WTC11 (cell line): ENCODE data around the gene PAM16. TPM values are rescaled to one million over a fixed set of nuclear protein-coding genes. Genes with fewer than 3 reads are reported as not detected.

Source experiments
- ATAC-seq: fragments of 200-7000 bp; cut with Tn5 transposase; 2 replicates; pipeline ENCODE4 v1.10.0; 2021; ENCODE audit warnings: mild to moderate bottlenecking, moderate library complexity
- CTCF ChIA-PET: fragments of 300-600 bp; sonication (Branson Sonifier 250); formaldehyde crosslinking; loops from one replicate; lab custom pipeline; 2021; ENCODE audit warnings: antibody characterized with exemption; lab: Charles Lee
- POLR2A ChIA-PET: fragments of 350-600 bp; sonication (Branson Sonifier 250); formaldehyde crosslinking; loops from one replicate; lab custom pipeline; 2021; ENCODE audit warnings: antibody characterized with exemption; lab: Charles Lee
- DNase-seq: peaks from one replicate; pipeline ENCODE4 v3.0.0; 2021; ENCODE audit warnings: low spot score
- H3K27ac Mint-ChIP-seq: 2 replicates; pipeline ENCODE4 v1.8.0; 2021; ENCODE audit warnings: mixed read lengths
- H3K27me3 Mint-ChIP-seq: 2 replicates; pipeline ENCODE4 v1.8.0; 2021; ENCODE audit warnings: low read depth, mild to moderate bottlenecking, moderate library complexity, mixed read lengths
- H3K36me3 Mint-ChIP-seq: 2 replicates; pipeline ENCODE4 v1.8.0; 2021; ENCODE audit warnings: mixed read lengths
- H3K4me1 Mint-ChIP-seq: 2 replicates; pipeline ENCODE4 v1.8.0; 2022; ENCODE audit warnings: mixed read lengths
- H3K4me3 Mint-ChIP-seq: 2 replicates; pipeline ENCODE4 v1.8.0; 2021; ENCODE audit warnings: mild to moderate bottlenecking, moderate library complexity, mixed read lengths
- H3K9me3 Mint-ChIP-seq: 2 replicates; pipeline ENCODE4 v1.8.0; 2021; ENCODE audit warnings: mixed read lengths
- ARID4B ChIP-seq: sonication (generic); formaldehyde crosslinking; IDR thresholded peaks from 2 replicates; pipeline ENCODE4 v1.8.0; 2023; ENCODE audit warnings: missing genetic modification reagents, mild to moderate bottlenecking, borderline replicate concordance
- ATF1 ChIP-seq: sonication (generic); formaldehyde crosslinking; IDR thresholded peaks from 2 replicates; pipeline ENCODE4 v1.8.1; 2023; ENCODE audit warnings: mild to moderate bottlenecking, moderate library complexity, missing genetic modification reagents
- CBFB ChIP-seq: sonication (generic); formaldehyde crosslinking; IDR thresholded peaks from 2 replicates; pipeline ENCODE4 v1.8.1; 2022; ENCODE audit warnings: mild to moderate bottlenecking, low read depth, missing genetic modification reagents
- ELF4 ChIP-seq: sonication (generic); formaldehyde crosslinking; IDR thresholded peaks from 2 replicates; pipeline ENCODE4 v1.8.1; 2022; ENCODE audit warnings: low read depth, mild to moderate bottlenecking, moderate library complexity, missing genetic modification reagents
- ETV6 ChIP-seq: sonication (generic); formaldehyde crosslinking; IDR thresholded peaks from 2 replicates; pipeline ENCODE4 v1.8.1; 2022; ENCODE audit warnings: mild to moderate bottlenecking, missing genetic modification reagents
- FOXP1 ChIP-seq: sonication (generic); formaldehyde crosslinking; IDR thresholded peaks from 2 replicates; pipeline ENCODE4 v1.8.0; 2022; ENCODE audit warnings: missing genetic modification reagents, mild to moderate bottlenecking, moderate library complexity, borderline replicate concordance
- GRHL2 ChIP-seq: fragments of 250-450 bp; sonication (Bioruptor Pico); IDR thresholded peaks from 2 replicates; pipeline ENCODE4 v1.8.0; 2022; ENCODE audit warnings: mild to moderate bottlenecking, moderate library complexity; ENCODE audit not compliant: insufficient replicate concordance, severe bottlenecking
- NFATC4 ChIP-seq: fragments of 250-450 bp; sonication (Bioruptor Pico); IDR thresholded peaks from 2 replicates; pipeline ENCODE4 v1.9.0; 2021; ENCODE audit warnings: mild to moderate bottlenecking
- NFYB ChIP-seq: sonication (generic); formaldehyde crosslinking; conservative IDR thresholded peaks from 2 replicates; pipeline ENCODE4 v1.8.0; 2022; ENCODE audit warnings: low read depth, missing genetic modification reagents
- NR1H2 ChIP-seq: sonication (generic); formaldehyde crosslinking; IDR thresholded peaks from 2 replicates; pipeline ENCODE4 v1.9.0; 2021; ENCODE audit warnings: mild to moderate bottlenecking, moderate library complexity, missing genetic modification reagents
- OVOL2 ChIP-seq: fragments of 250-450 bp; sonication (Bioruptor Pico); IDR thresholded peaks from 2 replicates; pipeline ENCODE4 v1.9.0; 2021; ENCODE audit warnings: mild to moderate bottlenecking, borderline replicate concordance
- RELA ChIP-seq: sonication (generic); formaldehyde crosslinking; IDR thresholded peaks from 2 replicates; pipeline ENCODE4 v1.8.1; 2022; ENCODE audit warnings: missing genetic modification reagents, mild to moderate bottlenecking, borderline replicate concordance
- TEAD4 ChIP-seq: sonication (generic); formaldehyde crosslinking; IDR thresholded peaks from 2 replicates; pipeline ENCODE4 v1.8.0; 2022; ENCODE audit warnings: mild to moderate bottlenecking, missing genetic modification reagents
- TP53 ChIP-seq: sonication (generic); formaldehyde crosslinking; IDR thresholded peaks from 2 replicates; pipeline ENCODE4 v1.8.1; 2023; ENCODE audit warnings: mild to moderate bottlenecking, missing genetic modification reagents
- USF2 ChIP-seq: sonication (generic); formaldehyde crosslinking; IDR thresholded peaks from 2 replicates; pipeline ENCODE4 v1.8.1; 2023; ENCODE audit warnings: mild to moderate bottlenecking, missing genetic modification reagents, moderate library complexity
- ZMAT4 ChIP-seq: fragments of 250-450 bp; sonication (Bioruptor Pico); IDR thresholded peaks from 2 replicates; pipeline ENCODE4 v1.9.0; 2021; ENCODE audit warnings: mild to moderate bottlenecking
- ZNF396 ChIP-seq: fragments of 250-450 bp; sonication (Bioruptor Pico); IDR thresholded peaks from 2 replicates; pipeline ENCODE4 v1.8.0; 2021; ENCODE audit warnings: mild to moderate bottlenecking, moderate library complexity, borderline replicate concordance
- total RNA-seq: library from RNA; stranded (reverse); gene quantifications from 3 replicates; pipeline ENCODE4 v1.2.3, GENCODE V29; 2021
- TF ChIP-seq, protein P1 (sequence below): sonication (generic); formaldehyde crosslinking; IDR thresholded peaks from 2 replicates; pipeline ENCODE4 v1.8.1; 2022; ENCODE audit warnings: mild to moderate bottlenecking, moderate library complexity, missing genetic modification reagents
- TF ChIP-seq, protein P2 (sequence below): sonication (generic); formaldehyde crosslinking; IDR thresholded peaks from 2 replicates; pipeline ENCODE4 v1.8.0; 2022; ENCODE audit warnings: mild to moderate bottlenecking, missing genetic modification reagents

PAM16 gene
- total RNA-seq, 1 experiment from 2014 or later, result 88.9 TPM

GRCh38 chr16:4376126-4376892 is 25.2 kb upstream of the PAM16 start:
- DNase-seq (peak; percentile 13), ATAC-seq (no peak)
- Mint-ChIP-seq H3K27ac (peak overlapping the region; percentile 94; the same call in 1 of the 2 replicates), H3K4me1 (peaks cover 50% of the 10 kb centered on the region), H3K36me3 (no peaks in the 10 kb centered on the region), H3K9me3 (no peaks in the 10 kb centered on the region), H3K4me3 (no peak overlapping the region), H3K27me3 (no peaks in the 10 kb centered on the region)
- POLR2A ChIA-PET, result interaction anchor here (1.1 to 1.3 kb wide), 2 partner anchors 13 kb away, joined by 3 to 4 read pairs; no protein-coding TSS in a partner anchor
- CTCF ChIA-PET, result interaction anchor here (3.7 to 11.7 kb wide), 5 partner anchors 14 to 27 kb away, joined by 44 to 273 read pairs (median 80); no protein-coding TSS in a partner anchor
- TF ChIP-seq NR1H2 (CRISPR knock-in tag), result no peak
- TF ChIP-seq TP53, result no peak
- no peak for TF ChIP-seq FOXP1
- no peak for TF ChIP-seq GRHL2 (CRISPR knock-in tag)
- no peak for TF ChIP-seq ETV6 (CRISPR knock-in tag)
- no peak for TF ChIP-seq ELF4 (CRISPR knock-in tag)
- no peak for TF ChIP-seq ZNF396 (CRISPR knock-in tag)
- TF ChIP-seq ARID4B, result no peak
- no peak for TF ChIP-seq NFATC4 (CRISPR knock-in tag)
- TF ChIP-seq RELA, result no peak
- no peak for TF ChIP-seq CBFB (CRISPR knock-in tag)
- TF ChIP-seq, protein P1, sequence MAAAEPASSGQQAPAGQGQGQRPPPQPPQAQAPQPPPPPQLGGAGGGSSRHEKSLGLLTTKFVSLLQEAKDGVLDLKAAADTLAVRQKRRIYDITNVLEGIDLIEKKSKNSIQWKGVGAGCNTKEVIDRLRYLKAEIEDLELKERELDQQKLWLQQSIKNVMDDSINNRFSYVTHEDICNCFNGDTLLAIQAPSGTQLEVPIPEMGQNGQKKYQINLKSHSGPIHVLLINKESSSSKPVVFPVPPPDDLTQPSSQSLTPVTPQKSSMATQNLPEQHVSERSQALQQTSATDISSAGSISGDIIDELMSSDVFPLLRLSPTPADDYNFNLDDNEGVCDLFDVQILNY (CRISPR knock-in tag), result no peak
- no peak for TF ChIP-seq ZMAT4 (CRISPR knock-in tag)
- no peak for TF ChIP-seq OVOL2 (CRISPR knock-in tag)
- no peak for TF ChIP-seq USF2 (CRISPR knock-in tag)
- no peak for TF ChIP-seq TEAD4 (CRISPR knock-in tag)
- TF ChIP-seq ATF1 (CRISPR knock-in tag), result no peak
- TF ChIP-seq NFYB (CRISPR knock-in tag), result no peak
- TF ChIP-seq, protein P2, sequence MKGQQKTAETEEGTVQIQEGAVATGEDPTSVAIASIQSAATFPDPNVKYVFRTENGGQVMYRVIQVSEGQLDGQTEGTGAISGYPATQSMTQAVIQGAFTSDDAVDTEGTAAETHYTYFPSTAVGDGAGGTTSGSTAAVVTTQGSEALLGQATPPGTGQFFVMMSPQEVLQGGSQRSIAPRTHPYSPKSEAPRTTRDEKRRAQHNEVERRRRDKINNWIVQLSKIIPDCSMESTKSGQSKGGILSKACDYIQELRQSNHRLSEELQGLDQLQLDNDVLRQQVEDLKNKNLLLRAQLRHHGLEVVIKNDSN, result no peak
